GM12878 (cell line): ENCODE results near the gene LSM3. TPM values are rescaled to one million over a fixed set of nuclear protein-coding genes. Genes with fewer than 3 reads are reported as not detected.

ENCODE experiments used
- ATAC-seq: fragments of 200-7000 bp; cut with Tn5 transposase; 3 replicates; pipeline ENCODE4 v1.9.1; 2020; ENCODE audit warnings: mild to moderate bottlenecking, moderate library complexity
- BruUV-seq: library from RNA; stranded (reverse); fragments of 400-500 nt; replicated peaks from 2 replicates; lab custom pipeline; 2021; lab: Mats Ljungman, UMichigan
- CTCF ChIA-PET: fragments of 300-600 bp; sonication (Branson Sonifier 250); formaldehyde crosslinking; extraction: SDS; loops from one replicate; lab custom pipeline; 2021; ENCODE audit warnings: inconsistent platforms; lab: Yijun Ruan, JAX
- POLR2A ChIA-PET: fragments of 350-600 bp; formaldehyde crosslinking; extraction: SDS; loops from one replicate; lab custom pipeline; 2021; ENCODE audit warnings: inconsistent platforms; lab: Charles Lee
- RAD21 ChIA-PET: fragments of 300-600 bp; sonication (Branson Sonifier 250); formaldehyde crosslinking; loops from one replicate; lab custom pipeline; 2023; ENCODE audit warnings: antibody characterized with exemption; ENCODE audit not compliant: unreplicated experiment; lab: Charles Lee
- SMC1A ChIA-PET: fragments of 300-600 bp; sonication (Branson Sonifier 250); formaldehyde crosslinking; loops from one replicate; lab custom pipeline; 2023; ENCODE audit not compliant: unreplicated experiment, uncharacterized antibody; lab: Charles Lee
- DNase-seq: peaks from one replicate; pipeline ENCODE4 v3.0.0-alpha.2; 2011; ENCODE audit warnings: low read depth, low spot score
- FAIRE-seq: peaks from 3 replicates; lab custom pipeline; 2011; peaks lifted over from hg19 to GRCh38; lab: Jason Lieb, UNC
- H2AFZ ChIP-seq: 2 replicates; pipeline ENCODE4 v1.6.0; 2011; ENCODE audit warnings: low read depth, low read length, control low read depth; ENCODE audit not compliant: control insufficient read depth
- H3K27ac ChIP-seq: 2 replicates; pipeline ENCODE4 v1.5.1; 2011; ENCODE audit warnings: control low read depth; ENCODE audit not compliant: control insufficient read depth, insufficient read depth
- H3K27me3 ChIP-seq, 2 experiments: replicated peaks in 1 of 2; 2 replicates each; pipeline versions ENCODE4 v1.6.0 to v1.6.1; 2011; ENCODE audit warnings: low read length in 1 of 2; ENCODE audit not compliant: control insufficient read depth in 2 of 2, insufficient read depth in 2 of 2
- H3K36me3 ChIP-seq, 2 experiments: 2 replicates each; pipeline ENCODE4 v1.5.1; 2011; ENCODE audit warnings: low read length in 1 of 2; ENCODE audit not compliant: control insufficient read depth in 2 of 2, insufficient read depth in 2 of 2
- H3K4me1 ChIP-seq: 2 replicates; pipeline ENCODE4 v1.6.1; 2011; ENCODE audit warnings: mild to moderate bottlenecking, low read length, moderate library complexity, mixed read lengths; ENCODE audit not compliant: control insufficient read depth, insufficient read depth
- H3K4me2 ChIP-seq: 2 replicates; pipeline ENCODE4 v1.6.0; 2011; ENCODE audit warnings: control low read depth; ENCODE audit not compliant: control insufficient read depth, insufficient read depth
- H3K4me3 ChIP-seq: fragments of 200-600 bp; sonication (generic); 2 replicates; pipeline ENCODE4 v1.5.1; 2016
- H3K79me2 ChIP-seq: 2 replicates; pipeline ENCODE4 v1.6.0; 2011; ENCODE audit warnings: low read length; ENCODE audit not compliant: control insufficient read depth, insufficient read depth
- H3K9ac ChIP-seq: 2 replicates; pipeline ENCODE4 v1.8.0; 2011; ENCODE audit warnings: low read length, control low read depth, mixed read lengths; ENCODE audit not compliant: control insufficient read depth, insufficient read depth
- H3K9me3 ChIP-seq: replicated peaks from 3 replicates; pipeline ENCODE4 v1.5.1; 2011; ENCODE audit warnings: mild to moderate bottlenecking, low read length; ENCODE audit not compliant: control insufficient read depth, insufficient read depth
- H4K20me1 ChIP-seq: 2 replicates; pipeline ENCODE4 v1.6.0; 2011; ENCODE audit not compliant: control insufficient read depth, insufficient read depth
- CREM ChIP-seq: IDR thresholded peaks from 2 replicates; pipeline ENCODE4 v1.6.1; 2014; ENCODE audit warnings: antibody characterized with exemption, low read depth
- FOS ChIP-seq: IDR thresholded peaks from 3 replicates; pipeline ENCODE4 v1.6.1; 2011; ENCODE audit warnings: borderline replicate concordance; ENCODE audit not compliant: insufficient read length; ENCODE audit errors: extremely low read depth
- LARP7 ChIP-seq: fragments of 450-650 bp; IDR thresholded peaks from 2 replicates; pipeline ENCODE4 v1.6.1; 2017; ENCODE audit warnings: mild to moderate bottlenecking
- MLLT1 ChIP-seq: fragments of 450-650 bp; IDR thresholded peaks from 2 replicates; pipeline ENCODE4 v1.6.1; 2016; ENCODE audit warnings: mild to moderate bottlenecking
- NR2C1 ChIP-seq: fragments of 450-650 bp; IDR thresholded peaks from 2 replicates; pipeline ENCODE4 v1.6.1; 2017; ENCODE audit warnings: antibody characterized with exemption, mild to moderate bottlenecking, moderate library complexity
- NRF1 ChIP-seq: conservative IDR thresholded peaks from 2 replicates; pipeline ENCODE4 v1.6.1; 2011; ENCODE audit warnings: mild to moderate bottlenecking, low read depth, low read length, improper control_type of control experiment
- RELB ChIP-seq: fragments of 450-650 bp; IDR thresholded peaks from 2 replicates; pipeline ENCODE4 v1.6.1; 2017; ENCODE audit warnings: low read depth, mild to moderate bottlenecking, moderate library complexity
- SMAD1 ChIP-seq: fragments of 450-650 bp; IDR thresholded peaks from 2 replicates; pipeline ENCODE4 v1.6.1; 2018; ENCODE audit warnings: mild to moderate bottlenecking, low read depth; ENCODE audit not compliant: partially characterized antibody
- SMARCA5 ChIP-seq: fragments of 450-650 bp; IDR thresholded peaks from 2 replicates; pipeline ENCODE4 v1.6.1; 2017; ENCODE audit warnings: mild to moderate bottlenecking
- SPI1 ChIP-seq: IDR thresholded peaks from 2 replicates; pipeline ENCODE4 v1.6.1; 2011; ENCODE audit warnings: low read depth, mild to moderate bottlenecking, low read length, moderate library complexity, borderline replicate concordance; ENCODE audit not compliant: insufficient read depth
- SRF ChIP-seq, 2 experiments: IDR thresholded peaks; 2 replicates each; pipeline ENCODE4 v1.6.1; 2011; ENCODE audit warnings: low read depth in 2 of 2, low read length in 2 of 2, mild to moderate bottlenecking in 1 of 2, moderate library complexity in 1 of 2
- TCF12 ChIP-seq: IDR thresholded peaks from 2 replicates; pipeline ENCODE4 v1.6.1; 2011; ENCODE audit warnings: low read depth, mild to moderate bottlenecking, low read length
- WGBS: methylation state at CpG from one replicate; pipeline ENCODE4 v1.1.6; 2016; ENCODE audit warnings: low lambda C conversion rate; ENCODE audit not compliant: insufficient replicate concordance, insufficient coverage; ENCODE audit errors: missing lambda C conversion rate; 5-methylcytosine and 5-hydroxymethylcytosine counted together
- in situ Hi-C: fragments of 300-500 bp; cut with MboI; formaldehyde crosslinking; loops from 9 replicates; pipeline ENCODE4 v1.14.3; 2018; ENCODE audit warnings: mixed read lengths
- intact Hi-C: fragments of 100-400 bp; cut with micrococcal nuclease; formaldehyde crosslinking; loops from one replicate; pipeline ENCODE4 v1.14.2; 2022; ENCODE audit not compliant: unreplicated experiment
- polyA plus RNA-seq, 11 experiments: library from polyadenylated mRNA; depleted of rRNA in 4 of 11; unstranded in 6 of 11; stranded (reverse) in 5 of 11; fragments of >200 nt; fragmentation: Nextera tagmentation in 4 of 11; fragmentation: Illumina TruSeq in 1 of 11; extraction: Ambion mirVana in 4 of 11; extraction: Trizol in 1 of 11; gene quantifications; 1 replicate in 1 of 11; 2 replicates in 10 of 11; pipeline versions ENCODE4 v1.2.1 to v1.2.3, GENCODE V29; 2011 to 2016; ENCODE audit warnings: inconsistent platforms in 2 of 11, missing spikeins in 2 of 11, low read depth in 1 of 11
- total RNA-seq, 4 experiments: library from RNA; depleted of rRNA in 3 of 4; stranded (reverse); fragments of >200 nt in 3 of 4; fragmentation: Illumina TruSeq in 1 of 4; extraction: Trizol in 1 of 4; gene quantifications; 2 replicates each; pipeline versions ENCODE4 v1.2.1 to v1.2.3, GENCODE V29; 2013 to 2021

LSM3 gene
- total and polyA plus RNA-seq, 10 of the 15 experiments (the other 5 are each of a cell fraction or from before 2014, with no cell fraction given): 15.5 to 111 (median 29.1) TPM

- Histone ChIP-seq H3K36me3 (peaks cover 2 to 4% of the 10 kb centered on the region in 2 experiments; a peak in 3 of 4 replicates), H3K27ac (peak overlapping the region; percentile 84), H4K20me1 (no peaks in the 10 kb centered on the region), H3K9ac (peak overlapping the region; percentile 90), H3K27me3 (no peaks in the 10 kb centered on the region), H3K79me2 (peaks cover 61% of the 10 kb centered on the region), H2AFZ (peak overlapping the region; percentile 79), H3K4me1 (peaks cover 14% of the 10 kb centered on the region), H3K4me3 (peak overlapping the region; percentile 93), H3K4me2 (peak overlapping the region; percentile 83), H3K9me3 (no peaks in the 10 kb centered on the region)
- ATAC-seq (no peak), FAIRE-seq (no peak), DNase-seq (no peak)
- no TSS peak for BruUV-seq
- ChIA-PET POLR2A (interaction anchor here (0.6 to 3.1 kb wide), 8 partner anchors 18 to 1802 kb away, joined by 3 to 42 read pairs (median 4); partner anchors contain the start of genes CCDC174, CHCHD4, SLC6A6 and TMEM43), CTCF (interaction anchor here (0.9 to 2.4 kb wide), 6 partner anchors 9 to 56 kb away, joined by 3 to 14 read pairs (median 3); partner anchors contain the start of genes CHCHD4 and TMEM43), RAD21 (interaction anchor here (0.5 to 1.7 kb wide), 7 partner anchors 20 to 760 kb away, joined by 3 to 27 read pairs (median 4); partner anchors contain the start of genes CHCHD4 and TMEM43), SMC1A (interaction anchor here (0.6 to 1.8 kb wide), 10 partner anchors 9 to 472 kb away, joined by 3 to 10 read pairs (median 4); partner anchors contain the start of genes CCDC174, CHCHD4 and TMEM43)
- WGBS: 1% methylated on average over 3 of the region's 3 CpGs
- no peak for TF ChIP-seq SMARCA5
- 0 out of 2 replicates have a peak, but pooled peaks have one; percentile 5 for TF ChIP-seq RELB
- in situ Hi-C loops (no loop called here), intact Hi-C loops (no loop called here)
These were observed 473 bp downstream of the LSM3 start for GRCh38 chr3:14179114-14179465.

GRCh38 chr3:14179795-14180194 is 1.2 kb downstream of the LSM3 start:
- Histone ChIP-seq H3K79me2 (peaks cover 54% of the 10 kb centered on the region), H3K27ac (no peak overlapping the region)
- WGBS: 100% methylated on average over 1 of the region's 1 CpG

More at GRCh38 chr3:14179795-14180194, 1.2 kb downstream of the LSM3 start:
- no peak overlapping the region for H2AFZ ChIP-seq
- ChIA-PET POLR2A (interaction anchor here (1.0 to 3.1 kb wide), 4 partner anchors 17 to 1801 kb away, joined by 3 to 42 read pairs (median 7); partner anchors contain the start of genes CCDC174, CHCHD4 and TMEM43), CTCF (interaction anchor here (1.2 to 2.4 kb wide), 3 partner anchors 24 to 57 kb away, joined by 3 to 14 read pairs (median 9); partner anchors contain the start of genes CHCHD4 and TMEM43), SMC1A (interaction anchor here (1.0 to 1.8 kb wide), 4 partner anchors 21 to 56 kb away, joined by 3 to 9 read pairs (median 4); no protein-coding TSS in a partner anchor), RAD21 (interaction anchor here (1.2 to 1.7 kb wide), 2 partner anchors 24 to 56 kb away, joined by 4 to 27 read pairs; partner anchors contain the start of genes CHCHD4 and TMEM43)
- DNase-seq: no peak
- TF ChIP-seq SPI1: no peak
- TF ChIP-seq NR2C1: no peak
- no peak for TF ChIP-seq NRF1
- TF ChIP-seq CREM: no peak
- TF ChIP-seq SRF (IDR thresholded peaks at IDR 0.05; ENCODE audit: low read depth in 2 of 2, low read length in 2 of 2): no peak
- TF ChIP-seq TCF12: no peak
- no peak for TF ChIP-seq LARP7
- no peak for TF ChIP-seq SMAD1
- no peak for TF ChIP-seq MLLT1
- no peak for TF ChIP-seq FOS
- intact Hi-C loops: no loop called here
- BruUV-seq: no TSS peak
- peak overlapping the region; percentile 93 for H3K4me3 ChIP-seq
- in situ Hi-C loops: no loop called here
- H3K27me3 ChIP-seq: no peaks in the 10 kb centered on the region
- peaks cover 2 to 5% of the 10 kb centered on the region in 2 experiments; a peak in 3 of 4 replicates for H3K36me3 ChIP-seq
- H3K4me1 ChIP-seq: peaks cover 13% of the 10 kb centered on the region
- H3K9ac ChIP-seq: peak overlapping the region; percentile 1; the same call in 1 of the 2 replicates
- H3K9me3 ChIP-seq: no peaks in the 10 kb centered on the region
- FAIRE-seq: no peak
- ATAC-seq: no peak
- H4K20me1 ChIP-seq: no peaks in the 10 kb centered on the region
- peak overlapping the region; percentile 83 for H3K4me2 ChIP-seq
